RWPE2 (cell line): ENCODE results near the gene RPL38.

Experiments
- ATAC-seq: fragments of 200-7000 bp; cut with Tn5 transposase; 3 replicates; pipeline ENCODE4 v1.9.1; 2021; ENCODE audit warnings: low read depth
- DNase-seq: peaks from one replicate; pipeline ENCODE4 v3.0.0-alpha.2; 2020; ENCODE audit warnings: low spot score
- H3K27ac ChIP-seq: fragments of 450-650 bp; 2 replicates; pipeline ENCODE4 v1.5.1; 2017; ENCODE audit warnings: mild to moderate bottlenecking; ENCODE audit not compliant: poor library complexity, severe bottlenecking
- H3K27me3 ChIP-seq: fragments of 250-450 bp; sonication (Bioruptor Pico); 2 replicates; pipeline ENCODE4 v1.5.1; 2021; ENCODE audit warnings: mild to moderate bottlenecking, moderate library complexity; ENCODE audit not compliant: insufficient read depth, poor library complexity, severe bottlenecking
- H3K36me3 ChIP-seq: fragments of 250-450 bp; sonication (Bioruptor Pico); 2 replicates; pipeline ENCODE4 v1.5.1; 2020; ENCODE audit warnings: low read depth, mild to moderate bottlenecking, moderate library complexity
- H3K4me1 ChIP-seq: fragments of 250-450 bp; sonication (Bioruptor Pico); 2 replicates; pipeline ENCODE4 v1.5.1; 2021; ENCODE audit warnings: mild to moderate bottlenecking, moderate library complexity; ENCODE audit not compliant: insufficient read depth, poor library complexity, severe bottlenecking
- H3K4me3 ChIP-seq: fragments of 250-450 bp; sonication (Bioruptor Pico); 2 replicates; pipeline ENCODE4 v1.5.1; 2021; ENCODE audit warnings: mild to moderate bottlenecking, moderate library complexity; ENCODE audit not compliant: severe bottlenecking
- H3K9me3 ChIP-seq: fragments of 250-450 bp; sonication (Bioruptor Pico); 2 replicates; pipeline ENCODE4 v1.5.1; 2021; ENCODE audit warnings: mild to moderate bottlenecking, moderate library complexity; ENCODE audit not compliant: severe bottlenecking
- TF ChIP-seq, protein P1 (sequence below): fragments of 450-650 bp; IDR thresholded peaks from one replicate; pipeline ENCODE4 v1.5.1; 2017; ENCODE audit warnings: mild to moderate bottlenecking, moderate library complexity; ENCODE audit not compliant: poor library complexity, severe bottlenecking

RPL38 gene

GRCh38 chr17:74164446-74165045, 38.9 kb upstream of the RPL38 start:
- ATAC-seq: no peak

DNA sequence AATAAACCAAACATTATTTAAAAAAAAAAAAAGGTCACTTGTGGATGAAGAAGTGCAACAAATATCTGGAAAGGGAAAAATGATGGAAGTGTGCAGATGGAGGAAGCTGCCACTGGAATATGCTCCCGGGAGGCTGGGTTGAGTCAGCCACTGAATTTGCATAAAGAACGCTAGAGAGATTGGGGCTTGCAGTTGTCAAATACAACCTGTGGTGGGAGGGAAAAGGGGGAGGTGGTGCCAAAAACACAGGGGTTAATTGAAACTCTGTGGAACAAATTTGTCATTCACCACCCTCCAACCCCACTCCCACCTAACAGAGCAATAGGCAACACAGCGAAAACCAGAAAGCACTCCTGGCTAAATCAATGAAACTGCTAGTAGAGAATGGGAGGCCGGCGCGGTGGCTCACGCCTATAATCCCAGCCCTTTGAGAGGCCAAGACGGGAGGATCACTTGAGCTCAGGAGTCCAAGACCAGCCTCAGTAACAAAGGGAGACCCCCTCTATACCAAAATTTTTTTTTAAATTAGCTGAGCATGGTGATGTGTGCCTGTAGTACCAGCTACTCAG, 37.6 kb upstream of the RPL38 start:
- Histone ChIP-seq H3K27ac (no peak overlapping the region), H3K36me3 (no peaks in the 10 kb centered on the region), H3K9me3 (no peaks in the 10 kb centered on the region), H3K4me1 (no peaks in the 10 kb centered on the region), H3K27me3 (peaks cover 35% of the 10 kb centered on the region), H3K4me3 (no peak overlapping the region)
- TF ChIP-seq, protein P1, sequence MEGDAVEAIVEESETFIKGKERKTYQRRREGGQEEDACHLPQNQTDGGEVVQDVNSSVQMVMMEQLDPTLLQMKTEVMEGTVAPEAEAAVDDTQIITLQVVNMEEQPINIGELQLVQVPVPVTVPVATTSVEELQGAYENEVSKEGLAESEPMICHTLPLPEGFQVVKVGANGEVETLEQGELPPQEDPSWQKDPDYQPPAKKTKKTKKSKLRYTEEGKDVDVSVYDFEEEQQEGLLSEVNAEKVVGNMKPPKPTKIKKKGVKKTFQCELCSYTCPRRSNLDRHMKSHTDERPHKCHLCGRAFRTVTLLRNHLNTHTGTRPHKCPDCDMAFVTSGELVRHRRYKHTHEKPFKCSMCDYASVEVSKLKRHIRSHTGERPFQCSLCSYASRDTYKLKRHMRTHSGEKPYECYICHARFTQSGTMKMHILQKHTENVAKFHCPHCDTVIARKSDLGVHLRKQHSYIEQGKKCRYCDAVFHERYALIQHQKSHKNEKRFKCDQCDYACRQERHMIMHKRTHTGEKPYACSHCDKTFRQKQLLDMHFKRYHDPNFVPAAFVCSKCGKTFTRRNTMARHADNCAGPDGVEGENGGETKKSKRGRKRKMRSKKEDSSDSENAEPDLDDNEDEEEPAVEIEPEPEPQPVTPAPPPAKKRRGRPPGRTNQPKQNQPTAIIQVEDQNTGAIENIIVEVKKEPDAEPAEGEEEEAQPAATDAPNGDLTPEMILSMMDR: no peak
- DNase-seq: peak; percentile 11
- ATAC-seq: no peak

More at GRCh38 chr17:74164446-74165045, 38.9 kb upstream of the RPL38 start:
- Histone ChIP-seq H3K4me1 (no peaks in the 10 kb centered on the region), H3K36me3 (no peaks in the 10 kb centered on the region), H3K27me3 (peaks cover 43% of the 10 kb centered on the region), H3K9me3 (no peaks in the 10 kb centered on the region), H3K27ac (no peak overlapping the region), H3K4me3 (no peak overlapping the region)
- TF ChIP-seq, protein P1: no peak
- no peak for DNase-seq

GRCh38 chr17:74170924-74171323, 32.6 kb upstream of the RPL38 start:
- TF ChIP-seq, protein P1: no peak
- H3K4me3 ChIP-seq: no peak overlapping the region

DNA sequence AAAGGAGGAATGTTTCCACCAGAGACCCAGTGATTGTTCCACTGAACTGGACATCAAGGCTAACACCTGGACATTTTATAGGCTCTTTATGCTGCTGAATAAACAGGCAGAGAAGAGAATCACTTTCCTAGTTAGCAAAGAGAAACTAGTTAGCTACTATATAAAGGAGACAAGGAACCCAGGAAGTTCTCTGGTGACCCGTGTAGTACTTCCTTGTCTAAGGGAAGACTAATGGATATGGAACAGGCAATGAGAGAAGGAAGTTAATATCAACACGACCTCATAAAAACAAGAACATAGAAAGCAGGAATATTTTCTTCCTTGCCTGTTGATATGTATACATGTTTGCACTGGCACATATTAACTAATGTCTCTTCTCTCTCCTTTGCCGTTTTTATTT, 30.8 kb upstream of the RPL38 start:
- peaks cover 21% of the 10 kb centered on the region for H3K27me3 ChIP-seq
- TF ChIP-seq, protein P1: no peak

More at GRCh38 chr17:74170924-74171323, 32.6 kb upstream of the RPL38 start:
- Histone ChIP-seq H3K27me3 (peaks cover 34% of the 10 kb centered on the region), H3K36me3 (no peaks in the 10 kb centered on the region), H3K27ac (no peak overlapping the region), H3K4me1 (no peaks in the 10 kb centered on the region), H3K9me3 (no peaks in the 10 kb centered on the region)
- no peak for DNase-seq
- ATAC-seq: no peak

DNA sequence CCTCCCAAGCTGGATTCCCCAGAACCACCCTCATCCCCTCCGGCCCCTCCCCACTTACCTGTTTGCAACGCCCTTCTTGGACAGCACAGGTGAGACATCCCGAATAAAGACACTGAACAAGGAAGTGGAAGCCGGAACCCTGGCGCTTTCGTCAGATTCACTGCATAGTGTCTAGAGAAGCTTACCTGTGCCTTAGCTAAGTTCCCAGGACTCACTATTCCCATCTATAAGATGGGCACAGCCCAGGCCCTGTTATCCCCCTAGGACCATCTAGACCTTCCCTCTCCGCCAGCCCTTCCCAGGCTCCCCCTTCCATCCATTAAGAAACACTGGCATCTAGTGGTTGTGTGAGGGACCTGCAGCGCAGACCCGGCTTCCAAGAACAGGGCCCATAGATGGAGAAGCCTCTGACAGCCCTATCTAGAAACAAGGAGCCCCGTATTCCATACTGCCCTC, 26.9 kb upstream of the RPL38 start:
- no peak overlapping the region for H3K4me3 ChIP-seq
- peak; percentile 84 for ATAC-seq
- no peak overlapping the region for H3K27ac ChIP-seq
- DNase-seq: no peak
- H3K36me3 ChIP-seq: no peaks in the 10 kb centered on the region
- H3K4me1 ChIP-seq: no peaks in the 10 kb centered on the region
- TF ChIP-seq, protein P1: peak; percentile 81
- no peaks in the 10 kb centered on the region for H3K9me3 ChIP-seq
- H3K27me3 ChIP-seq: peaks cover 21% of the 10 kb centered on the region

More for the DNA sequence above, 30.8 kb upstream of the RPL38 start:
- H3K4me1 ChIP-seq: no peaks in the 10 kb centered on the region
- no peaks in the 10 kb centered on the region for H3K9me3 ChIP-seq
- no peak overlapping the region for H3K27ac ChIP-seq
- no peaks in the 10 kb centered on the region for H3K36me3 ChIP-seq
- no peak for DNase-seq
- no peak overlapping the region for H3K4me3 ChIP-seq
- ATAC-seq: no peak
